HEK293 (cell line): ENCODE data around the gene DAGLB.

ENCODE experiments used
- CTCF ChIA-PET: fragments of 350-600 bp; formaldehyde crosslinking; extraction: SDS; loops from one replicate; lab custom pipeline; 2021; ENCODE audit warnings: antibody characterized with exemption; lab: Yijun Ruan, JAX
- POLR2A ChIA-PET: fragments of 300-600 bp; formaldehyde crosslinking; extraction: SDS; loops from one replicate; lab custom pipeline; 2020; ENCODE audit warnings: antibody characterized with exemption, inconsistent platforms; lab: Yijun Ruan, JAX
- H3K27ac ChIP-seq: fragments of 200-500 bp; sonication (Bioruptor generic); 2 replicates; pipeline ENCODE4 v1.5.1; 2014; ENCODE audit warnings: low read depth, low read length, control low read depth, inconsistent platforms; ENCODE audit errors: extremely low read depth
- H3K36me3 ChIP-seq, 2 experiments: fragments of 200-500 bp in 1 of 2; sonication (Bioruptor generic) in 1 of 2; 1 replicate in 1 of 2; 2 replicates in 1 of 2; pipeline ENCODE4 v1.5.1; 2014 to 2017; ENCODE audit warnings: inconsistent platforms in 2 of 2, low read length in 2 of 2; ENCODE audit not compliant: control insufficient read depth in 2 of 2, insufficient read depth in 1 of 2
- H3K4me1 ChIP-seq: fragments of 200-500 bp; sonication (Bioruptor generic); 2 replicates; pipeline ENCODE4 v1.5.1; 2014; ENCODE audit warnings: mild to moderate bottlenecking, low read length, inconsistent platforms; ENCODE audit not compliant: control insufficient read depth, insufficient read depth
- H3K4me3 ChIP-seq: 2 replicates; pipeline ENCODE4 v1.5.1; 2011; ENCODE audit warnings: low read depth, mild to moderate bottlenecking, control low read depth, low read length, moderate library complexity
- H3K9me3 ChIP-seq: fragments of 200-500 bp; sonication (Bioruptor generic); 2 replicates; pipeline ENCODE4 v1.5.1; 2014; ENCODE audit warnings: low read depth, low read length, inconsistent platforms; ENCODE audit not compliant: control insufficient read depth, insufficient read depth
- KLF1 ChIP-seq: fragments of 450-650 bp; formaldehyde crosslinking; IDR thresholded peaks from 2 replicates; pipeline ENCODE4 v1.5.1; 2016; ENCODE audit warnings: missing biosample characterization, missing genetic modification characterization
- TSHZ1 ChIP-seq: fragments of 450-650 bp; formaldehyde crosslinking; IDR thresholded peaks from 2 replicates; pipeline ENCODE4 v1.5.1; 2016; ENCODE audit warnings: missing biosample characterization, missing genetic modification characterization, borderline replicate concordance
- ZBTB1 ChIP-seq: fragments of 450-650 bp; formaldehyde crosslinking; IDR thresholded peaks from 2 replicates; pipeline ENCODE4 v1.5.1; 2016; ENCODE audit warnings: missing biosample characterization, missing genetic modification characterization
- ZBTB21 ChIP-seq: fragments of 450-650 bp; formaldehyde crosslinking; IDR thresholded peaks from 2 replicates; pipeline ENCODE4 v1.5.1; 2017; ENCODE audit warnings: missing biosample characterization, missing genetic modification characterization
- ZNF112 ChIP-seq: fragments of 450-650 bp; formaldehyde crosslinking; IDR thresholded peaks from 2 replicates; pipeline ENCODE4 v1.5.0; 2017; ENCODE audit warnings: missing biosample characterization, missing genetic modification characterization
- ZNF274 ChIP-seq, 2 experiments: fragments of 200-500 bp in 1 of 2; fragments of 450-650 bp in 1 of 2; sonication (Bioruptor generic) in 1 of 2; formaldehyde crosslinking in 1 of 2; IDR thresholded peaks; 2 replicates each; pipeline versions ENCODE4 v1.5.1 to v1.6.1; 2014 to 2016; ENCODE audit warnings: borderline replicate concordance in 1 of 2, inconsistent platforms in 1 of 2, low read length in 1 of 2, missing biosample characterization in 1 of 2, missing genetic modification characterization in 1 of 2
- ZNF394 ChIP-seq: fragments of 450-650 bp; formaldehyde crosslinking; IDR thresholded peaks from 2 replicates; pipeline ENCODE4 v1.5.1; 2016; ENCODE audit warnings: missing biosample characterization, missing genetic modification characterization, mild to moderate bottlenecking, moderate library complexity, borderline replicate concordance
- ZNF404 ChIP-seq: fragments of 450-650 bp; formaldehyde crosslinking; IDR thresholded peaks from 2 replicates; pipeline ENCODE4 v1.5.1; 2017; ENCODE audit warnings: missing biosample characterization, missing genetic modification characterization
- ZNF426 ChIP-seq: fragments of 450-650 bp; formaldehyde crosslinking; IDR thresholded peaks from 2 replicates; pipeline ENCODE4 v1.5.1; 2017; ENCODE audit warnings: missing biosample characterization, missing genetic modification characterization, mild to moderate bottlenecking, inconsistent platforms, moderate library complexity
- ZNF48 ChIP-seq: fragments of 450-650 bp; formaldehyde crosslinking; IDR thresholded peaks from 2 replicates; pipeline ENCODE4 v1.5.1; 2016; ENCODE audit warnings: missing biosample characterization, missing genetic modification characterization
- ZNF513 ChIP-seq: fragments of 450-650 bp; IDR thresholded peaks from 2 replicates; pipeline ENCODE4 v1.5.1; 2018; ENCODE audit warnings: missing biosample characterization, missing genetic modification characterization
- ZNF514 ChIP-seq: fragments of 450-650 bp; formaldehyde crosslinking; IDR thresholded peaks from 2 replicates; pipeline ENCODE4 v1.5.1; 2016; ENCODE audit warnings: missing biosample characterization, missing genetic modification characterization
- ZNF555 ChIP-seq: fragments of 450-650 bp; formaldehyde crosslinking; conservative IDR thresholded peaks from 2 replicates; pipeline ENCODE4 v1.5.1; 2017; ENCODE audit warnings: missing biosample characterization, mild to moderate bottlenecking, missing genetic modification characterization, inconsistent platforms
- ZNF654 ChIP-seq: fragments of 450-650 bp; formaldehyde crosslinking; IDR thresholded peaks from 2 replicates; pipeline ENCODE4 v1.5.1; 2016; ENCODE audit warnings: low read depth, missing biosample characterization, missing genetic modification characterization
- ZNF660 ChIP-seq: fragments of 450-650 bp; IDR thresholded peaks from 2 replicates; pipeline ENCODE4 v1.5.1; 2018; ENCODE audit warnings: missing biosample characterization, mild to moderate bottlenecking, missing genetic modification characterization
- ZNF776 ChIP-seq: fragments of 450-650 bp; formaldehyde crosslinking; IDR thresholded peaks from 2 replicates; pipeline ENCODE4 v1.5.0; 2017; ENCODE audit warnings: missing biosample characterization, missing genetic modification characterization, borderline replicate concordance
- TF ChIP-seq, protein P1 (sequence below): fragments of 450-650 bp; formaldehyde crosslinking; IDR thresholded peaks from 2 replicates; pipeline ENCODE4 v1.5.1; 2016; ENCODE audit warnings: missing biosample characterization, missing genetic modification characterization
- TF ChIP-seq, protein P2 (sequence below): fragments of 450-650 bp; formaldehyde crosslinking; IDR thresholded peaks from 2 replicates; pipeline ENCODE4 v1.5.1; 2016; ENCODE audit warnings: missing biosample characterization, missing genetic modification characterization
- TF ChIP-seq, protein P3 (sequence below): fragments of 450-650 bp; formaldehyde crosslinking; IDR thresholded peaks from 2 replicates; pipeline ENCODE4 v1.5.1; 2016; ENCODE audit warnings: missing biosample characterization, missing genetic modification characterization, low read depth
- TF ChIP-seq, protein P4 (sequence below): fragments of 450-650 bp; formaldehyde crosslinking; IDR thresholded peaks from 2 replicates; pipeline ENCODE4 v1.5.1; 2016; ENCODE audit warnings: missing biosample characterization, missing genetic modification characterization

DAGLB gene

DNA sequence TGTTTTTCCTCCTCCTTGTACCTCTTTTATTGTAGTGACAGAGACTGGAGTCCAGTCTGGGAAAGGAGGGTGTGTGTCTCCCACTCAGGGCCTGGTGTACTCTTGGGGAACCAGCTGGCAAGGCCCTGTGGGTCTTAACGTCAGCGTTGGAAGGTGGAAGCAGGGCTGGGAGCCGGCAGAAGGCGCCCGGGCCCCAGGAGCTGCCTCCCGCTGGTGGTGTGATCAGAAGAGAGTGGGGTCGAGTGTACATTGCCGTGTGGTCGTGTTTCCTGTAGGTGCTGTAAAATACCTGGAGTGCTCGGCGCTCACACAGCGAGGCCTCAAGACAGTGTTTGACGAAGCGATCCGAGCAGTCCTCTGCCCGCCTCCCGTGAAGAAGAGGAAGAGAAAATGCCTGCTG lies 45.7 kb downstream of the DAGLB start:
- Histone ChIP-seq H3K4me1 (peaks cover 6% of the 10 kb centered on the region), H3K27ac (no peak overlapping the region), H3K9me3 (no peaks in the 10 kb centered on the region)
- CTCF ChIA-PET: no interaction called here
- TF ChIP-seq ZNF112 (tag by site-specific recombination): no peak
- TF ChIP-seq, protein P1, sequence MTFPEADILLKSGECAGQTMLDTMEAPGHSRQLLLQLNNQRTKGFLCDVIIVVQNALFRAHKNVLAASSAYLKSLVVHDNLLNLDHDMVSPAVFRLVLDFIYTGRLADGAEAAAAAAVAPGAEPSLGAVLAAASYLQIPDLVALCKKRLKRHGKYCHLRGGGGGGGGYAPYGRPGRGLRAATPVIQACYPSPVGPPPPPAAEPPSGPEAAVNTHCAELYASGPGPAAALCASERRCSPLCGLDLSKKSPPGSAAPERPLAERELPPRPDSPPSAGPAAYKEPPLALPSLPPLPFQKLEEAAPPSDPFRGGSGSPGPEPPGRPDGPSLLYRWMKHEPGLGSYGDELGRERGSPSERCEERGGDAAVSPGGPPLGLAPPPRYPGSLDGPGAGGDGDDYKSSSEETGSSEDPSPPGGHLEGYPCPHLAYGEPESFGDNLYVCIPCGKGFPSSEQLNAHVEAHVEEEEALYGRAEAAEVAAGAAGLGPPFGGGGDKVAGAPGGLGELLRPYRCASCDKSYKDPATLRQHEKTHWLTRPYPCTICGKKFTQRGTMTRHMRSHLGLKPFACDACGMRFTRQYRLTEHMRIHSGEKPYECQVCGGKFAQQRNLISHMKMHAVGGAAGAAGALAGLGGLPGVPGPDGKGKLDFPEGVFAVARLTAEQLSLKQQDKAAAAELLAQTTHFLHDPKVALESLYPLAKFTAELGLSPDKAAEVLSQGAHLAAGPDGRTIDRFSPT (tag by site-specific recombination): no peak
- TF ChIP-seq ZNF394: no peak
- TF ChIP-seq ZBTB21: no peak
- TF ChIP-seq ZNF404: no peak
- TF ChIP-seq TSHZ1: no peak
- TF ChIP-seq, protein P2, sequence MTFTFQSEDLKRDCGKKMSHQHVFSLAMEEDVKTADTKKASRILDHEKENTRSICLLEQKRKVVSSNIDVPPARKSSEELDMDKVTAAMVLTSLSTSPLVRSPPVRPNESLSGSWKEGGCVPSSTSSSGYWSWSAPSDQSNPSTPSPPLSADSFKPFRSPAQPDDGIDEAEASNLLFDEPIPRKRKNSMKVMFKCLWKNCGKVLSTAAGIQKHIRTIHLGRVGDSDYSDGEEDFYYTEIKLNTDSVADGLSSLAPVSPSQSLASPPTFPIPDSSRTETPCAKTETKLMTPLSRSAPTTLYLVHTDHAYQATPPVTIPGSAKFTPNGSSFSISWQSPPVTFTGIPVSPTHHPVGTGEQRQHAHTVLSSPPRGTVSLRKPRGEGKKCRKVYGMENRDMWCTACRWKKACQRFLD (tag by site-specific recombination): no peak
- TF ChIP-seq ZNF513 (tag by site-specific recombination): no peak
- no peak for TF ChIP-seq ZNF274 (IDR thresholded peaks at IDR 0.05; ENCODE audit: low read length)
- TF ChIP-seq ZNF274 (tag by site-specific recombination; IDR thresholded peaks at IDR 0.05; ENCODE audit: borderline replicate concordance): no peak
- no peak for TF ChIP-seq ZNF654
- TF ChIP-seq KLF1 (tag by site-specific recombination): no peak
- TF ChIP-seq ZNF776: no peak
- TF ChIP-seq ZNF514: no peak
- TF ChIP-seq ZNF48: no peak
- TF ChIP-seq, protein P3, sequence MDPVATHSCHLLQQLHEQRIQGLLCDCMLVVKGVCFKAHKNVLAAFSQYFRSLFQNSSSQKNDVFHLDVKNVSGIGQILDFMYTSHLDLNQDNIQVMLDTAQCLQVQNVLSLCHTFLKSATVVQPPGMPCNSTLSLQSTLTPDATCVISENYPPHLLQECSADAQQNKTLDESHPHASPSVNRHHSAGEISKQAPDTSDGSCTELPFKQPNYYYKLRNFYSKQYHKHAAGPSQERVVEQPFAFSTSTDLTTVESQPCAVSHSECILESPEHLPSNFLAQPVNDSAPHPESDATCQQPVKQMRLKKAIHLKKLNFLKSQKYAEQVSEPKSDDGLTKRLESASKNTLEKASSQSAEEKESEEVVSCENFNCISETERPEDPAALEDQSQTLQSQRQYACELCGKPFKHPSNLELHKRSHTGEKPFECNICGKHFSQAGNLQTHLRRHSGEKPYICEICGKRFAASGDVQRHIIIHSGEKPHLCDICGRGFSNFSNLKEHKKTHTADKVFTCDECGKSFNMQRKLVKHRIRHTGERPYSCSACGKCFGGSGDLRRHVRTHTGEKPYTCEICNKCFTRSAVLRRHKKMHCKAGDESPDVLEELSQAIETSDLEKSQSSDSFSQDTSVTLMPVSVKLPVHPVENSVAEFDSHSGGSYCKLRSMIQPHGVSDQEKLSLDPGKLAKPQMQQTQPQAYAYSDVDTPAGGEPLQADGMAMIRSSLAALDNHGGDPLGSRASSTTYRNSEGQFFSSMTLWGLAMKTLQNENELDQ (tag by site-specific recombination): no peak
- no peak for TF ChIP-seq ZNF555 (tag by site-specific recombination)
- TF ChIP-seq ZNF426 (tag by site-specific recombination): no peak
- TF ChIP-seq, protein P4, sequence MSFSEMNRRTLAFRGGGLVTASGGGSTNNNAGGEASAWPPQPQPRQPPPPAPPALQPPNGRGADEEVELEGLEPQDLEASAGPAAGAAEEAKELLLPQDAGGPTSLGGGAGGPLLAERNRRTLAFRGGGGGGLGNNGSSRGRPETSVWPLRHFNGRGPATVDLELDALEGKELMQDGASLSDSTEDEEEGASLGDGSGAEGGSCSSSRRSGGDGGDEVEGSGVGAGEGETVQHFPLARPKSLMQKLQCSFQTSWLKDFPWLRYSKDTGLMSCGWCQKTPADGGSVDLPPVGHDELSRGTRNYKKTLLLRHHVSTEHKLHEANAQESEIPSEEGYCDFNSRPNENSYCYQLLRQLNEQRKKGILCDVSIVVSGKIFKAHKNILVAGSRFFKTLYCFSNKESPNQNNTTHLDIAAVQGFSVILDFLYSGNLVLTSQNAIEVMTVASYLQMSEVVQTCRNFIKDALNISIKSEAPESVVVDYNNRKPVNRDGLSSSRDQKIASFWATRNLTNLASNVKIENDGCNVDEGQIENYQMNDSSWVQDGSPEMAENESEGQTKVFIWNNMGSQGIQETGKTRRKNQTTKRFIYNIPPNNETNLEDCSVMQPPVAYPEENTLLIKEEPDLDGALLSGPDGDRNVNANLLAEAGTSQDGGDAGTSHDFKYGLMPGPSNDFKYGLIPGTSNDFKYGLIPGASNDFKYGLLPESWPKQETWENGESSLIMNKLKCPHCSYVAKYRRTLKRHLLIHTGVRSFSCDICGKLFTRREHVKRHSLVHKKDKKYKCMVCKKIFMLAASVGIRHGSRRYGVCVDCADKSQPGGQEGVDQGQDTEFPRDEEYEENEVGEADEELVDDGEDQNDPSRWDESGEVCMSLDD (tag by site-specific recombination): no peak
- no peak for TF ChIP-seq ZBTB1
- TF ChIP-seq ZNF660 (tag by site-specific recombination): no peak
- TF ChIP-seq, all 188 proteins: peak for 0
- Histone ChIP-seq H3K36me3 (peaks cover 36 to 63% of the 10 kb centered on the region in 2 experiments), H3K4me3 (no peak overlapping the region)
- POLR2A ChIA-PET: no interaction called here
